Measurements from ENCODE around the gene ASH1L. TPM values are rescaled to one million over a fixed set of nuclear protein-coding genes. Genes with fewer than 3 reads are reported as not detected.
"Not testable (repeated sequence)": the region's sequence is repeated elsewhere in the genome, so short reads cannot be mapped to it uniquely, and the experiment has no call there.

The ASH1L gene
- total RNA-seq, 2 donors from 2014 or later, result 54.3 to 85.5 TPM

DNA sequence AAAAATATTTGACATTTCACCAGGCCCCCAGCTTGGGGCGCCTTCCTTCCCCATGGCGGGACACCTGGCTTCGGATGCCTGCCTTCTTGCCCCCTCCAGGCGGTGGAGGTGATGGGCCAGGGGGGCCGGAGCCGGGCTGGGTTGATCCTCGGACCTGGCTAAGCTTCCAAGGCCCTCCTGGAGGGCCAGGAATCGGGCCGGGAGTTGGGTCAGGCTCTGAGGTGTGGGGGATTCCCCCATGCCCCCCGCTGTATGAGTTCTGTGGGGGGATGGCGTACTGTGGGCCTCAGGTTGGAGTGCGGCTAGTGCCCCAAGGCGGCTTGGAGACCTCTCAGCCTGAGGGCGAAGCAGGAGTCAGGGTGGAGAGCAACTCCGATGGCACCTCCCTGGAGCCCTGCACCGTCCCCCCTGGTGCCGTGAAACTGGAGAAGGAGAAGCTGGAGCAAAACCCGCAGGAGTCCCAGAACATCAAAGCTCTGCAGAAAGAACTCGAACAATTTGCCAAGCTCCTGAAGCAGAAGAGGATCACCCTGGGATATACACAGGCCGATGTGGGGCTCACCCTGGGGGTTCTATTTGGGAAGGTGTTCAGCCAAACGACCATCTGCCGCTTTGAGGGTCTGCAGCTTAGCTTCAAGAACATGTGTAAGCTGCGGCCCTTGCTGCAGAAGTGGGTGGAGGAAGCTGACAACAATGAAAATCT lies 129.3 kb downstream of the ASH1L start:
- H3K4me3 Mint-ChIP-seq; ATAC-seq; H3K36me3 Mint-ChIP-seq; H3K27me3 Mint-ChIP-seq; H3K9me3 Mint-ChIP-seq; H3K4me1 Mint-ChIP-seq (ENCODE audit: low read depth in 2 of 2); DNase-seq (ENCODE audit: low spot score); H3K27ac Mint-ChIP-seq: not testable (repeated sequence)

- Mint-ChIP-seq H3K27me3 (no peaks in the 10 kb centered on the region), H3K27ac (no peak overlapping the region), H3K36me3 (no peaks in the 10 kb centered on the region), H3K4me3 (no peak overlapping the region), H3K4me1 (ENCODE audit: low read depth in 2 of 2) (peaks cover 0 to 6% of the 10 kb centered on the region in 2 donors), H3K9me3 (no peaks in the 10 kb centered on the region)
- DNase-seq (ENCODE audit: low spot score), result no peak
- no peak for ATAC-seq
Observed at GRCh38 chr1:155424091-155424490, 138.5 kb downstream of the ASH1L start.

GRCh38 chr1:155420788-155421187 lies 141.8 kb downstream of the ASH1L start:
- no peak for DNase-seq (ENCODE audit: low spot score)
- Mint-ChIP-seq H3K27ac (no peak overlapping the region), H3K4me3 (no peak overlapping the region), H3K36me3 (no peaks in the 10 kb centered on the region), H3K4me1 (ENCODE audit: low read depth in 2 of 2) (peaks cover 0 to 6% of the 10 kb centered on the region in 2 donors), H3K27me3 (no peaks in the 10 kb centered on the region), H3K9me3 (no peaks in the 10 kb centered on the region)
- ATAC-seq, result no peak

DNA sequence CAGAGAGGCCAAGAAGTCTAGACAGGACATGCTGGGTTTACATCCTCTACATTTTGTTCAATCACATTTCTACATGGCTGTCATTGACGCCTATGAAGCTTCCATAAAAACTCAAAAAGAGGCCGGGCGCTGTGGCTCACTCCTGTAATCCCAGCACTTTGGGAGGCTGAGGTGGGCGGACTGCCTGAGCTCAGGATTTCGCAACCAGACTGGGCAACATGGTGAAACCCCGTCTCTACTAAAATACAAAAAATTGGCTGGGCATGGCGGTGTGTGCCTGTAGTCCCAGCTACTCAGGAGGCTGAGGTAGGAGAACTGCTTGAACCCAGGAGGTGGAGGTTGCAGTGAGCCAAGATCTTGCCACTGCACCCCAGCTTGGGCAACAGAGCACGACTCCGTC lies 150.8 kb downstream of the ASH1L start:
- not testable (repeated sequence) for ATAC-seq; H3K27me3 Mint-ChIP-seq; H3K4me3 Mint-ChIP-seq; H3K9me3 Mint-ChIP-seq; H3K27ac Mint-ChIP-seq; H3K4me1 Mint-ChIP-seq (ENCODE audit: low read depth in 2 of 2); DNase-seq (ENCODE audit: low spot score); H3K36me3 Mint-ChIP-seq

GRCh38 chr1:155410931-155411330 lies 151.7 kb downstream of the ASH1L start:
- peaks cover 0 to 2% of the 10 kb centered on the region in 2 donors for H3K4me1 Mint-ChIP-seq (ENCODE audit: low read depth in 2 of 2)
- no peaks in the 10 kb centered on the region for H3K36me3 Mint-ChIP-seq
- no peaks in the 10 kb centered on the region for H3K27me3 Mint-ChIP-seq
- ATAC-seq (no peak), DNase-seq (ENCODE audit: low spot score) (no peak)
- no peak overlapping the region for H3K4me3 Mint-ChIP-seq
- no peaks in the 10 kb centered on the region for H3K9me3 Mint-ChIP-seq
- no peak overlapping the region for H3K27ac Mint-ChIP-seq

- DNase-seq (ENCODE audit: low spot score) (no peak), ATAC-seq (no peak)
- Mint-ChIP-seq H3K27ac (no peak overlapping the region), H3K9me3 (no peaks in the 10 kb centered on the region), H3K4me3 (no peak overlapping the region), H3K4me1 (ENCODE audit: low read depth in 2 of 2) (peaks cover 0 to 3% of the 10 kb centered on the region in 2 donors), H3K36me3 (peaks cover 8% of the 10 kb centered on the region), H3K27me3 (no peaks in the 10 kb centered on the region)
Observed at GRCh38 chr1:155396874-155397476, 165.6 kb downstream of the ASH1L start.

GRCh38 chr1:155392898-155393411 lies 169.6 kb downstream of the ASH1L start:
- peaks cover 9% of the 10 kb centered on the region for H3K36me3 Mint-ChIP-seq
- no peaks in the 10 kb centered on the region for H3K27me3 Mint-ChIP-seq
- H3K4me3 Mint-ChIP-seq, result no peak overlapping the region
- H3K9me3 Mint-ChIP-seq, result no peaks in the 10 kb centered on the region
- no peak for ATAC-seq
- no peak overlapping the region for H3K27ac Mint-ChIP-seq
- DNase-seq (ENCODE audit: low spot score), result no peak
- H3K4me1 Mint-ChIP-seq (ENCODE audit: low read depth in 2 of 2), result no peaks in the 10 kb centered on the region

- Mint-ChIP-seq H3K4me1 (ENCODE audit: low read depth in 2 of 2) (no peaks in the 10 kb centered on the region), H3K27me3 (no peaks in the 10 kb centered on the region), H3K9me3 (no peaks in the 10 kb centered on the region), H3K4me3 (no peak overlapping the region), H3K27ac (no peak overlapping the region), H3K36me3 (peaks cover 17% of the 10 kb centered on the region)
- DNase-seq (ENCODE audit: low spot score) (no peak), ATAC-seq (no peak)
Observed at GRCh38 chr1:155389826-155390225, 172.8 kb downstream of the ASH1L start.

GRCh38 chr1:155385836-155386235 lies 176.8 kb downstream of the ASH1L start:
- H3K27ac Mint-ChIP-seq; DNase-seq (ENCODE audit: low spot score); H3K27me3 Mint-ChIP-seq; H3K4me1 Mint-ChIP-seq (ENCODE audit: low read depth in 2 of 2); H3K4me3 Mint-ChIP-seq; H3K9me3 Mint-ChIP-seq; H3K36me3 Mint-ChIP-seq; ATAC-seq: not testable (repeated sequence)

GRCh38 chr1:155383406-155383805 lies 179.2 kb downstream of the ASH1L start:
- Mint-ChIP-seq H3K36me3 (peaks cover 9% of the 10 kb centered on the region), H3K4me3 (no peak overlapping the region), H3K4me1 (ENCODE audit: low read depth in 2 of 2) (peaks cover 0 to 3% of the 10 kb centered on the region in 2 donors), H3K27ac (no peak overlapping the region), H3K27me3 (no peaks in the 10 kb centered on the region), H3K9me3 (no peaks in the 10 kb centered on the region)
- DNase-seq (ENCODE audit: low spot score) (no peak), ATAC-seq (no peak)

GRCh38 chr1:155379631-155380090 lies 182.9 kb downstream of the ASH1L start:
- ATAC-seq, result no peak
- peaks cover 10% of the 10 kb centered on the region for H3K36me3 Mint-ChIP-seq
- no peak for DNase-seq (ENCODE audit: low spot score)
- peaks cover 0 to 6% of the 10 kb centered on the region in 2 donors for H3K4me1 Mint-ChIP-seq (ENCODE audit: low read depth in 2 of 2)
- H3K4me3 Mint-ChIP-seq, result no peak overlapping the region
- no peaks in the 10 kb centered on the region for H3K27me3 Mint-ChIP-seq
- no peak overlapping the region for H3K27ac Mint-ChIP-seq
- no peaks in the 10 kb centered on the region for H3K9me3 Mint-ChIP-seq

GRCh38 chr1:155379180-155379579 lies 183.4 kb downstream of the ASH1L start:
- Mint-ChIP-seq H3K27ac (no peak overlapping the region), H3K36me3 (peaks cover 10% of the 10 kb centered on the region), H3K4me1 (ENCODE audit: low read depth in 2 of 2) (peaks cover 0 to 6% of the 10 kb centered on the region in 2 donors), H3K27me3 (no peaks in the 10 kb centered on the region), H3K4me3 (no peak overlapping the region), H3K9me3 (no peaks in the 10 kb centered on the region)
- DNase-seq (ENCODE audit: low spot score) (no peak), ATAC-seq (no peak)

GRCh38 chr1:155360051-155360450 lies 202.6 kb downstream of the ASH1L start:
- Mint-ChIP-seq H3K27me3 (no peaks in the 10 kb centered on the region), H3K27ac (no peak overlapping the region), H3K4me1 (ENCODE audit: low read depth in 2 of 2) (no peaks in the 10 kb centered on the region), H3K9me3 (no peaks in the 10 kb centered on the region), H3K36me3 (no peaks in the 10 kb centered on the region), H3K4me3 (no peak overlapping the region)
- ATAC-seq (no peak), DNase-seq (ENCODE audit: low spot score) (no peak)

DNA sequence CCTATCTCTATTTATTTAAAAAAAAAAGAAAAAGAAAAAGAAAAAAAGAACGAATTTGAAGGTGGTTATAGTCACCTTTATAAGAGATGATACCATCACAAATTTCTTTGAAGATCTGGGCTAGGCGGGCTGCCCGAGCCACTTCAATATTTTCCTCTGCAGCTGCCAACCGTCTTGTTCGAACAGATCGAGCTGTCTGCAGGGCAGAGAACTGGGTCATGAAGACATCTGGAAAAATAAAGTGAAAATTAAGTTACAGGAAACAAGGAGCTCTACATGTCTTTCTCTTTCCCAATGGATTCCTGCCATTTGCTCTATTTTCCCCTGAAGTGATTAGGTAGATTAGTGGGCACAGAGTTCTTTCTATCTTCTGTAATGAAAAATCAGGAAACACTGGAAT lies 210.0 kb downstream of the ASH1L start:
- DNase-seq (ENCODE audit: low spot score) (no peak), ATAC-seq (no peak)
- H3K27me3 Mint-ChIP-seq, result no peaks in the 10 kb centered on the region
- H3K4me3 Mint-ChIP-seq, result no peak overlapping the region
- H3K36me3 Mint-ChIP-seq, result peaks cover 20% of the 10 kb centered on the region
- no peak overlapping the region for H3K27ac Mint-ChIP-seq
- no peaks in the 10 kb centered on the region for H3K4me1 Mint-ChIP-seq (ENCODE audit: low read depth in 2 of 2)
- no peaks in the 10 kb centered on the region for H3K9me3 Mint-ChIP-seq
